ENCODE data around the gene TPGS1.

The TPGS1 gene

GRCh38 chr19:507286-508203 is at the start of gene TPGS1:
TPGS1 (plus strand) TSS chr19:507497; CDS start chr19:507507, 10 bp downstream.
- no peak for DNase-seq (ENCODE audit: low read depth, low spot score)

GRCh38 chr19:457636-458035 is 49.7 kb upstream of the TPGS1 start:
- no peak for DNase-seq (ENCODE audit: low read depth, low spot score)

- no peak for DNase-seq (ENCODE audit: low read depth, low spot score)
Measured at GRCh38 chr19:458091-459042, 48.9 kb upstream of the TPGS1 start.

GRCh38 chr19:459724-460511 is 47.4 kb upstream of the TPGS1 start:
- DNase-seq (ENCODE audit: low read depth, low spot score): no peak

GRCh38 chr19:460877-461720 is 46.2 kb upstream of the TPGS1 start, which contains the start of gene SHC2:
SHC2 (minus strand) TSS chr19:461033; CDS start chr19:460996, 37 bp downstream.
- no peak for DNase-seq (ENCODE audit: low read depth, low spot score)

- no peak for DNase-seq (ENCODE audit: low read depth, low spot score)
Measured at GRCh38 chr19:461721-462551, 45.4 kb upstream of the TPGS1 start.

GRCh38 chr19:463483-464207 is 43.7 kb upstream of the TPGS1 start:
- no peak for DNase-seq (ENCODE audit: low read depth, low spot score)

GRCh38 chr19:464208-464545 is 43.1 kb upstream of the TPGS1 start:
- DNase-seq (ENCODE audit: low read depth, low spot score): no peak

GRCh38 chr19:465056-465816 is 42.1 kb upstream of the TPGS1 start:
- no peak for DNase-seq (ENCODE audit: low read depth, low spot score)

- no peak for DNase-seq (ENCODE audit: low read depth, low spot score)
Measured at GRCh38 chr19:467554-467953, 39.7 kb upstream of the TPGS1 start.

GRCh38 chr19:468587-469256 is 38.6 kb upstream of the TPGS1 start:
- no peak for DNase-seq (ENCODE audit: low read depth, low spot score)

GRCh38 chr19:469833-470232 is 37.5 kb upstream of the TPGS1 start:
- no peak for DNase-seq (ENCODE audit: low read depth, low spot score)

GRCh38 chr19:470701-471100 is 36.6 kb upstream of the TPGS1 start:
- DNase-seq (ENCODE audit: low read depth, low spot score): no peak

- no peak for DNase-seq (ENCODE audit: low read depth, low spot score)
Measured at GRCh38 chr19:472005-472858, 35.1 kb upstream of the TPGS1 start.

GRCh38 chr19:474126-475078 is 32.9 kb upstream of the TPGS1 start:
- DNase-seq (ENCODE audit: low read depth, low spot score): no peak

GRCh38 chr19:475360-475759 is 31.9 kb upstream of the TPGS1 start:
- DNase-seq (ENCODE audit: low read depth, low spot score): no peak

All from iPS DF 19.7 (cell line).